Measurements from ENCODE around the gene C12orf50. TPM values are rescaled to one million over a fixed set of nuclear protein-coding genes. Genes with fewer than 3 reads are reported as not detected.
"Not testable (repeated sequence)": the region's sequence is repeated elsewhere in the genome, so short reads cannot be mapped to it uniquely, and the experiment has no call there.

Gene C12orf50
- total and polyA plus RNA-seq, 2 experiments from 2014 or later, result not detected

GRCh38 chr12:88035271-88035906 lies 6.2 kb upstream of the C12orf50 start:
- no peak for TF ChIP-seq EZH2phosphoT487 (IDR thresholded peaks at IDR 0.05; ENCODE audit: insufficient read depth, low read depth)
- no peak for TF ChIP-seq EZH2 (IDR thresholded peaks at IDR 0.05; ENCODE audit: insufficient read depth, poor library complexity, severe bottlenecking)
- peaks cover 13% of the 10 kb centered on the region for H3K4me1 ChIP-seq (ENCODE audit: insufficient read depth)

GRCh38 chr12:88031161-88031560 lies 2.0 kb upstream of the C12orf50 start:
- H3K9ac ChIP-seq; H3K27ac ChIP-seq; DNase-seq; H4K20me1 ChIP-seq (ENCODE audit: insufficient read depth); H3K36me3 ChIP-seq (ENCODE audit: low read depth); H3K4me3 ChIP-seq; in situ Hi-C loops (cut with MboI); H3K27me3 ChIP-seq (replicated peaks; ENCODE audit: insufficient read depth); H3F3A ChIP-seq (ENCODE audit: insufficient read depth); H3K4me1 ChIP-seq (ENCODE audit: insufficient read depth); H2AFZ ChIP-seq; H3K4me2 ChIP-seq (ENCODE audit: unreplicated experiment); H3K9me2 ChIP-seq (ENCODE audit: insufficient read depth); H3K79me2 ChIP-seq (ENCODE audit: insufficient read depth); H3K9me3 ChIP-seq (ENCODE audit: low read depth): not testable (repeated sequence)
- WGBS, 2 experiments (ENCODE audit: low coverage in 1 of 2, low lambda C conversion rate in 2 of 2, missing lambda C conversion rate in 2 of 2), result 50 to 54% methylated on average over 3 of the region's 3 CpGs

More at GRCh38 chr12:88035271-88035906, 6.2 kb upstream of the C12orf50 start:
- Histone ChIP-seq H3F3A (ENCODE audit: insufficient read depth) (peaks cover 13% of the 10 kb centered on the region), H3K79me2 (ENCODE audit: insufficient read depth) (peaks cover 49% of the 10 kb centered on the region), H3K36me3 (ENCODE audit: low read depth) (no peaks in the 10 kb centered on the region), H3K27me3 (replicated peaks; ENCODE audit: insufficient read depth) (no peaks in the 10 kb centered on the region), H3K9ac (peak overlapping the region; percentile 77), H3K9me3 (ENCODE audit: low read depth) (no peaks in the 10 kb centered on the region), H3K4me3 (peak overlapping the region; percentile 82), H3K27ac (peak overlapping the region; percentile 46), H3K4me2 (ENCODE audit: unreplicated experiment) (peak overlapping the region; percentile 93), H4K20me1 (ENCODE audit: insufficient read depth) (no peaks in the 10 kb centered on the region), H2AFZ (peak overlapping the region; percentile 88), H3K9me2 (ENCODE audit: insufficient read depth) (no peaks in the 10 kb centered on the region)
- DNase-seq, result peak; percentile 96
- 1% methylated on average over 51 to 54 of the region's 54 CpGs for WGBS, 2 experiments (ENCODE audit: low coverage in 1 of 2, low lambda C conversion rate in 2 of 2, missing lambda C conversion rate in 2 of 2)
- in situ Hi-C loops (cut with MboI), result no loop called here

GRCh38 chr12:88026196-88026595 lies 3.0 kb downstream of the C12orf50 start:
- Histone ChIP-seq H3K27ac (no peak overlapping the region), H3K9me3 (ENCODE audit: low read depth) (no peaks in the 10 kb centered on the region), H4K20me1 (ENCODE audit: insufficient read depth) (no peaks in the 10 kb centered on the region), H3K4me1 (ENCODE audit: insufficient read depth) (no peaks in the 10 kb centered on the region), H3F3A (ENCODE audit: insufficient read depth) (no peaks in the 10 kb centered on the region), H3K36me3 (ENCODE audit: low read depth) (no peaks in the 10 kb centered on the region), H3K27me3 (replicated peaks; ENCODE audit: insufficient read depth) (no peaks in the 10 kb centered on the region), H3K79me2 (ENCODE audit: insufficient read depth) (no peaks in the 10 kb centered on the region), H3K4me3 (no peak overlapping the region), H3K9me2 (ENCODE audit: insufficient read depth) (no peaks in the 10 kb centered on the region), H3K9ac (no peak overlapping the region), H3K4me2 (ENCODE audit: unreplicated experiment) (no peak overlapping the region), H2AFZ (no peak overlapping the region)
- 92 to 94% methylated on average over 1 of the region's 1 CpG for WGBS, 2 experiments (ENCODE audit: low coverage in 1 of 2, low lambda C conversion rate in 2 of 2, missing lambda C conversion rate in 2 of 2)
- no peak for TF ChIP-seq EZH2 (IDR thresholded peaks at IDR 0.05; ENCODE audit: insufficient read depth, poor library complexity, severe bottlenecking)
- no peak for TF ChIP-seq EZH2phosphoT487 (IDR thresholded peaks at IDR 0.05; ENCODE audit: insufficient read depth, low read depth)
- in situ Hi-C loops (cut with MboI), result no loop called here
- no peak for DNase-seq

GRCh38 chr12:88017964-88018363 lies 11.2 kb downstream of the C12orf50 start:
- no peaks in the 10 kb centered on the region for H4K20me1 ChIP-seq (ENCODE audit: insufficient read depth)
- no peak overlapping the region for H3K27ac ChIP-seq
- in situ Hi-C loops (cut with MboI), result no loop called here
- H3K36me3 ChIP-seq (ENCODE audit: low read depth), result no peaks in the 10 kb centered on the region
- H2AFZ ChIP-seq, result no peak overlapping the region
- 0 out of 2 replicates have a peak, but pooled peaks cover 3% of the 10 kb centered on the region for H3K27me3 ChIP-seq (replicated peaks; ENCODE audit: insufficient read depth)
- H3K79me2 ChIP-seq (ENCODE audit: insufficient read depth), result no peaks in the 10 kb centered on the region
- H3K4me3 ChIP-seq, result no peak overlapping the region
- no peaks in the 10 kb centered on the region for H3K9me2 ChIP-seq (ENCODE audit: insufficient read depth)
- H3K4me2 ChIP-seq (ENCODE audit: unreplicated experiment), result no peak overlapping the region
- H3K9me3 ChIP-seq (ENCODE audit: low read depth), result no peaks in the 10 kb centered on the region
- TF ChIP-seq EZH2 (IDR thresholded peaks at IDR 0.05; ENCODE audit: insufficient read depth, poor library complexity, severe bottlenecking), result no peak
- no peak for TF ChIP-seq EZH2phosphoT487 (IDR thresholded peaks at IDR 0.05; ENCODE audit: insufficient read depth, low read depth)
- 11 to 23% methylated on average over 3 of the region's 3 CpGs for WGBS, 2 experiments (ENCODE audit: low coverage in 1 of 2, low lambda C conversion rate in 2 of 2, missing lambda C conversion rate in 2 of 2)
- H3K9ac ChIP-seq, result no peak overlapping the region
- no peaks in the 10 kb centered on the region for H3K4me1 ChIP-seq (ENCODE audit: insufficient read depth)
- H3F3A ChIP-seq (ENCODE audit: insufficient read depth), result no peaks in the 10 kb centered on the region
- DNase-seq, result no peak

GRCh38 chr12:88015825-88016224 lies 13.4 kb downstream of the C12orf50 start:
- H3K27me3 ChIP-seq (replicated peaks; ENCODE audit: insufficient read depth), result 0 out of 2 replicates have a peak, but pooled peaks cover 3% of the 10 kb centered on the region
- in situ Hi-C loops (cut with MboI), result no loop called here
- no peak for TF ChIP-seq EZH2phosphoT487 (IDR thresholded peaks at IDR 0.05; ENCODE audit: insufficient read depth, low read depth)
- no peak for TF ChIP-seq EZH2 (IDR thresholded peaks at IDR 0.05; ENCODE audit: insufficient read depth, poor library complexity, severe bottlenecking)
- no peaks in the 10 kb centered on the region for H3K36me3 ChIP-seq (ENCODE audit: low read depth)
- no peaks in the 10 kb centered on the region for H3K9me2 ChIP-seq (ENCODE audit: insufficient read depth)
- H3K4me2 ChIP-seq (ENCODE audit: unreplicated experiment), result no peak overlapping the region
- 36 to 50% methylated on average over 1 of the region's 1 CpG for WGBS, 2 experiments (ENCODE audit: low coverage in 1 of 2, low lambda C conversion rate in 2 of 2, missing lambda C conversion rate in 2 of 2)
- no peaks in the 10 kb centered on the region for H3K4me1 ChIP-seq (ENCODE audit: insufficient read depth)
- no peak overlapping the region for H2AFZ ChIP-seq
- DNase-seq, result no peak
- no peaks in the 10 kb centered on the region for H3F3A ChIP-seq (ENCODE audit: insufficient read depth)
- H3K9ac ChIP-seq, result no peak overlapping the region
- no peaks in the 10 kb centered on the region for H3K79me2 ChIP-seq (ENCODE audit: insufficient read depth)
- no peaks in the 10 kb centered on the region for H3K9me3 ChIP-seq (ENCODE audit: low read depth)
- no peak overlapping the region for H3K4me3 ChIP-seq
- H3K27ac ChIP-seq, result no peak overlapping the region
- H4K20me1 ChIP-seq (ENCODE audit: insufficient read depth), result no peaks in the 10 kb centered on the region
